Keratinocyte (primary cell): Measurements from ENCODE around the gene UBE2R2.
"Not testable (repeated sequence)": the region's sequence is repeated elsewhere in the genome, so short reads cannot be mapped to it uniquely, and the experiment has no call there.

Experiments
- CTCF ChIP-seq, 3 experiments: IDR thresholded peaks in 1 of 3; conservative IDR thresholded peaks in 1 of 3; optimal IDR thresholded peaks in 1 of 3; 2 replicates in 2 of 3; 3 replicates in 1 of 3; pipeline versions ENCODE3 to v1.5.1; 2011; ENCODE audit warnings: low read length in 3 of 3, mild to moderate bottlenecking in 3 of 3, moderate library complexity in 2 of 3, control low read depth in 1 of 3, inconsistent platforms in 1 of 3; ENCODE audit not compliant: insufficient read depth in 2 of 3; ENCODE audit errors: extremely low read depth in 1 of 3
- EZH2 ChIP-seq: IDR thresholded peaks from one replicate; pipeline ENCODE4 v1.6.1; 2012; ENCODE audit warnings: inconsistent platforms, mild to moderate bottlenecking, low read length, moderate library complexity

GRCh38 chr9:33829641-33830230 is 12.8 kb downstream of the UBE2R2 start:
- TF ChIP-seq CTCF (optimal IDR thresholded peaks at IDR 0.05 in 1 of 3, IDR thresholded peaks at IDR 0.05 in 1 of 3, conservative IDR thresholded peaks at IDR 0.05 in 1 of 3; ENCODE audit: extremely low read depth in 1 of 3, insufficient read depth in 2 of 3, low read length in 3 of 3); EZH2: not testable (repeated sequence)
